LNCAP (cell line): Measurements from ENCODE around the gene ASMTL.

ENCODE experiments used
- CTCF ChIP-seq: fragments of 450-650 bp; IDR thresholded peaks from 2 replicates; pipeline ENCODE4 v1.5.1; 2017; ENCODE audit warnings: mild to moderate bottlenecking

The ASMTL gene

DNA sequence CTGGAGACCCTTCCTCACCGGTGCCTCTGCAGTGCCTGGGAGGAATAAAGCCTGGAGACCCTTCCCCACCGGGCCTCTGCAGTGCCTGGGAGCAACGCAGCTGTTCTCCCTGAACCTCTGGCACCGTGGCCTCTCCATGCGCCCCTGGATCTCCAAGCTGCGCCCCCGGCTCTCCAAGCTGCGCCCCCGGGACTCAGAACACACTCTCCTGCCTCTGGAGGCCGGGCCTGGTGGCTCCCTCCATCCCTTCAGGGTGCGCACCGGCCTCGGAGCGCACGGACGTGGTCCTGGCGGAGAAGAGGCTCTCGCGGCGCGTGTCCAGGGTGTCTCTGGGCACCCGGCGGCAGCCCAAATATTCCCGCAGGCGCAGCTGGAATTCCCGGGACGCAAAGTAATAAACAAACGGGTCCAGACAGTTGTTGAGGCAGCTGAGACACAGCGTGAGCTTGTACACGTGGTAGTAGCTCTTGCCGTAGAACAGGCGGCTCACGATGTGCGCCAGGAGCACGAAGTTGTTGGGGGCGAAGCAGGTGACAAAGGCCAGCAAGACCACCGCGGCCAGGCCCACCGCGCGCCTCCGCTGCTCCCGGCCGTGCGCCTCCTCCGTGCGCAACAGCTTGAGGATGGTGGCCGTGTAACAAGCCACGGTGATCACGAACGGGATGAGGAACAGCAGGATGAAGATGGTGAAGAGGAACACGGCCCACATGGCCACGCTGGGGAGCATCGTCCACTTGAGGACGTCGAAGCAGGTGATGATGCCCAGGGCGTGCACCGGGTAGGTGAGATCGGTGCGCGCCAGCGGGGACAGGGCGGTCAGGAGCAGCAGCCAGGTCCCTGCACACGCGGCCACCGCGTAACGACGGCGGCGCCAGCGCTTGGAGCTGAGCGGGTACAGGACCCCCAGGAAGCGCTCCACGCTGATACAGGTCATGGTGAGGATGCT lies 12.8 kb upstream of the ASMTL start:
- TF ChIP-seq CTCF = no peak

DNA sequence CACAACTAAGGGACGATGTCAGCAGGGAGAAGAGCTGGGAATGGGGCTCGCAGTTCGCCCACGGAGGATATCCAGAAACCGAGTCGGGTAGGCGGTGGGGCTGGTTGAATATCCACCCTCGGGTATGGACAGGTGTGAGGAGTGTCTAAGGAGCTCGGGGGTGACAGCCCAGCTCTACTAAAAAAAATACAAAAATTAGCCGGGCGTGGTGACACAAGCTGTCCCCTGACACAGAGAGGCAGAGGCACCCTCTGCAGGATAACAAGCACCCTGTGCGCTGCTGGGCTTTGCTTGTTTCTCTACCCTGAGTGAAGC lies 12.2 kb upstream of the ASMTL start:
- no peak for TF ChIP-seq CTCF

DNA sequence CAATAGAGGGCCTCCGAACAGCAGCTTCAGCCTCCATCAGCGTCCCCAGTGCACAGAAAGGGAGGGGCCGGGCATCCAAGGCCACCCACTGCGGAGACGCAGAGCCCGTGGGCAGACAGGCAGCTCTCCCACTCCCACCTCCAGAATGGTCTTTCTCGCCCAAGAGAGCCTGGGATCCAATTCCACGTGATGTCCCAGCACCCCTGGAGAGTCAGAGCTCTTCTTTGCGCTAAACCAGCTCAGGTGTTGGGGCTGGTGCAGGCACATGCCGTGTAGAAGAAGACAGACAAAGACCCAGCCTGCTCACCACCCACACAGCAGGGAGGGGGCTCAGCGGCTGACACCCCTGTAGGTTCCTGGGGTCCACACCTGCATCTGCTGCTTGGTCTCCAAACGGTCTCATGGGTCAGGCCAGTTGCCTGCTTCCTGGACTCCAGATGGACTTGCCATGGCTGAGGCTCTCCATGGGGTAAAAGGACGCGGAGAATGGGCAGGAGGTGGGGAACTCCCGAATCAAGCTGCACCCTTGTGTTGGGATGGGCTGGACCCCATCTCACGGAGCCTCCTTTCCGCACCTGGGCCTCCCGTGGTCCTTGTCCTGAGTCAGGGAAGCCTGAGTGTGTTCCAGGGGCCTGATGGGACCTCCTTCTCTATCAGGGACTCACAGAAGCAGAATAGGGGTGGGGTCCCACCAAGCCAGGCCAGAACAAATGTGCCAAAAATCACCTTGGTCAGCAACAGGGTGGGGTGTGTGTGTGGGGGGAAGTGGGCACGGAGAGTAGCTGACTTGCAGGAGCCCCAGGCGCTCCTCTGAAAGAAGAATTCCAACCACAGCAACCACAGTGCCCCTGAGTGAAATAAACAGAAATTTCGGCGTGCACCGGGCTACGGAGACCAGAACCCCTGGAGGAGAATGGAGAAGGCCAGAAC lies 11.6 kb upstream of the ASMTL start:
- no peak for TF ChIP-seq CTCF

DNA sequence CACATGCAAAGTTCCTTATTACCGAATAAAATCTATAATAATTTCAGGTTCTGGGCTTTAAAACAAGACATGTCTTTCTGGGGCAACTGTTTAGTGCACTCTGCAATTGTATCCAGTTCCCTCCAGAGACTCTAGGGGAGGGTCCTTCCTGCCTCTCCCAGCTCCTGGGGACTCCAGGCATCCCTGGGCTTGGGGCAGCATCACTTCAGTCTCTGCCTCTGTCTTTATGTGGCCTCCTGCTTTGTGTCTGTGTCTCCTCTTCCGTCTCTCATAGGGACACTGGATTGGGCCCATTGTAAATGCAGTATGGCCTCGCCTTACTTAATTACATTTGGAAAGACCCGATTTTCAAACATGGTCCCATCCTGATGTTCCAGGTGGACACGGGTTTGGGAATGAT lies 10.9 kb upstream of the ASMTL start:
- no peak for TF ChIP-seq CTCF

DNA sequence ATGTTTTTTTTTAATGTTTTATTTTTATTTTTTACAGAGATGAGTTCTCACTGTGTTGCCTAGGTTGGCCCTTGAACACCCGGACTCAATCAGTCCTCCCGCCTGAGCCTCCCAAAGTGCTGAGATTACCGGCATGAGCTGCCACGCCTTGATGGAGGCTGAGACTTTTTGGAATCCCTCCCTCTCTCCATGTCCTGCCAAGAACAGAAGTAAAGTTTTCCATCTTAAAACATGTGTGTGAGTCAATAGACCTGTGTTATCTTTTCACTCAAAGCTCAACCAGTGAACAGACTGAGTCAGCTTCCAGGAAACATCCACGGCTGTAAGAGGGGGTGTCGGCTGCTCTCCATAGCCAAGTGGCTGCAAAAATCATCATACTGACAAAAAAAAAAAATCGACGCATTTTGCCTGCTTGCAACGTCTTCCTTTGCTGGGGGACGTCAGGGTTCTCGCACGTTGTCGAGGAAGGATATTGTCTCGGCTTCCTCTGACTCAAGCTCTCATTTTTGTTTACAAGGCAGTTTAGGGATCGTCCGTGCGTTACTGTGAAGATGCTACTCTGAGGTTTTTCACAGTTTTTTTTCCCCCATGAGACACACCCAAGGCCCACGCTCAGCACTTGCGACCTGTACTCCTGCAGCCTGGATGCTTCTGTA lies 10.0 kb upstream of the ASMTL start:
- no peak for TF ChIP-seq CTCF

DNA sequence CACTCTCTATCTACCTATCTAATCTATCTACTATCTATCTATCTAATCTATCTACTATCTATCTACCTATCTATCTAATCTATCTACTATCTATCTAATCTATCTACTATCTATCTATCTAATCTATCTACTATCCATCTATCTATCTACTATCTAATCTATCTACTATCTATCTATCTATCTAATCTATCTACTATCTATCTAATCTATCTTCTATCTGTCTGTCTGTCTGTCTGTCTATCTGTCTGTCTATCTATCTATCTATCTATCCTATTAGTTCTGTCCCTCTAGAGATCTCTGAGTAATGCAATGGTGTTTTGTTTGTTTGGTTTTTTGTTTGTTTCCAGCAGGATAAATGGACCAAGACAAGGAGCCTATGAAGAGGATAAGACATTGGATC lies 9.4 kb upstream of the ASMTL start:
- no peak for TF ChIP-seq CTCF

DNA sequence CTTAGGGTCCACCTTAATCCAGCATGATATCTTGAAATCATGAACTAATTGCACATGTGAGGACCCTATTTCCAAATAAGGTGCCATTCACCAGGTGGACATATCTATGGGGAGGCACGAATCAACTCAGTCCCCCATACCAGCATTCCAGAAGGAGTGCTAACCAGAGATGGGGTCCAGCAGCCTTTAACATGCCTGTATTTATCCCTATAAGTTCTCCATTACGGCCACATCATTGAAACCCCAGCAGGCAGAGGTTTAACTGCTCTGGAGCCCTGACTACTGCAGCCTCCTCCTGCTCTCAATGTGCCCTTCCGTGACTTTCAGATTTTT lies 3.2 kb upstream of the ASMTL start:
- no peak for TF ChIP-seq CTCF
